Breast epithelium (tissue), 4 donors: ENCODE measurements around the gene GALNT7. TPM values are rescaled to one million over a fixed set of nuclear protein-coding genes. Genes with fewer than 3 reads are reported as not detected.
A peak's percentile ranks its signal among the peaks of the same experiment; 100 is the strongest.

ENCODE experiments used
- DNase-seq, 2 donors: peaks; one replicate each; pipeline ENCODE4 v3.0.0-alpha.2; 2019; ENCODE audit warnings: low spot score in 2 of 2
- H3K27ac ChIP-seq, 2 donors: fragments of 200-600 bp; sonication (generic) in 1 of 2; one replicate each; pipeline ENCODE4 v1.5.1; 2016 to 2019; ENCODE audit warnings: mild to moderate bottlenecking in 1 of 2
- H3K27me3 ChIP-seq, 2 donors: fragments of 200-600 bp; sonication (generic) in 1 of 2; one replicate each; pipeline versions ENCODE4 v1.5.1 to v1.6.0; 2017 to 2019; ENCODE audit warnings: control low read depth in 1 of 2, mild to moderate bottlenecking in 1 of 2
- H3K36me3 ChIP-seq: fragments of 200-600 bp; one replicate; pipeline ENCODE4 v1.5.1; 2019
- H3K4me1 ChIP-seq, 2 donors: fragments of 200-600 bp; sonication (generic); one replicate each; pipeline ENCODE4 v1.5.1; 2016 to 2019; ENCODE audit warnings: control low read depth in 1 of 2
- H3K4me3 ChIP-seq, 3 donors: fragments of 200-600 bp; sonication (generic); 1 replicate in 2 of 3; 2 replicates in 1 of 3; pipeline ENCODE4 v1.5.1; 2016 to 2019; ENCODE audit warnings: mild to moderate bottlenecking in 3 of 3, moderate library complexity in 2 of 3
- H3K9me3 ChIP-seq, 2 donors: fragments of 200-600 bp; sonication (generic) in 1 of 2; one replicate each; pipeline ENCODE4 v1.5.1; 2016 to 2019; ENCODE audit warnings: control low read depth in 1 of 2
- POLR2A ChIP-seq: fragments of 450-650 bp; IDR thresholded peaks from one replicate; pipeline ENCODE4 v1.6.1; 2016; ENCODE audit warnings: antibody characterized with exemption, mild to moderate bottlenecking, moderate library complexity
- POLR2AphosphoS5 ChIP-seq, 3 donors: sonication (generic); formaldehyde crosslinking; IDR thresholded peaks; one replicate each; pipeline ENCODE4 v1.6.1; 2017; ENCODE audit warnings: antibody characterized with exemption in 3 of 3
- intact Hi-C: fragments of 100-400 bp; cut with DNase I; formaldehyde crosslinking; loops from one replicate; pipeline ENCODE4 v1.15.1; 2023; ENCODE audit warnings: low total_unique reads
- total RNA-seq, 3 donors: library from RNA; depleted of rRNA; stranded (reverse); fragments of >200 nt; gene quantifications; one replicate each; pipeline ENCODE4 v1.1.0, GENCODE V29; 2016
- TF ChIP-seq, protein P1 (sequence below), 3 donors: fragments of 450-650 bp; IDR thresholded peaks; one replicate each; pipeline ENCODE4 v1.5.1; 2016 to 2017; ENCODE audit warnings: antibody characterized with exemption in 3 of 3, mild to moderate bottlenecking in 3 of 3, moderate library complexity in 3 of 3

The GALNT7 gene
- total RNA-seq, 3 donors from 2014 or later: 10.7 to 67.2 (median 52.2) TPM

GRCh38 chr4:173165706-173166105 lies 2.9 kb upstream of the GALNT7 start:
- Histone ChIP-seq H3K9me3 (no peaks in the 10 kb centered on the region), H3K27me3 (no peaks in the 10 kb centered on the region), H3K4me1 (peaks cover 0 to 5% of the 10 kb centered on the region in 2 donors), H3K4me3 (no peak overlapping the region), H3K36me3 (no peaks in the 10 kb centered on the region), H3K27ac (no peak overlapping the region)
- no peak for TF ChIP-seq POLR2A
- TF ChIP-seq, protein P1, sequence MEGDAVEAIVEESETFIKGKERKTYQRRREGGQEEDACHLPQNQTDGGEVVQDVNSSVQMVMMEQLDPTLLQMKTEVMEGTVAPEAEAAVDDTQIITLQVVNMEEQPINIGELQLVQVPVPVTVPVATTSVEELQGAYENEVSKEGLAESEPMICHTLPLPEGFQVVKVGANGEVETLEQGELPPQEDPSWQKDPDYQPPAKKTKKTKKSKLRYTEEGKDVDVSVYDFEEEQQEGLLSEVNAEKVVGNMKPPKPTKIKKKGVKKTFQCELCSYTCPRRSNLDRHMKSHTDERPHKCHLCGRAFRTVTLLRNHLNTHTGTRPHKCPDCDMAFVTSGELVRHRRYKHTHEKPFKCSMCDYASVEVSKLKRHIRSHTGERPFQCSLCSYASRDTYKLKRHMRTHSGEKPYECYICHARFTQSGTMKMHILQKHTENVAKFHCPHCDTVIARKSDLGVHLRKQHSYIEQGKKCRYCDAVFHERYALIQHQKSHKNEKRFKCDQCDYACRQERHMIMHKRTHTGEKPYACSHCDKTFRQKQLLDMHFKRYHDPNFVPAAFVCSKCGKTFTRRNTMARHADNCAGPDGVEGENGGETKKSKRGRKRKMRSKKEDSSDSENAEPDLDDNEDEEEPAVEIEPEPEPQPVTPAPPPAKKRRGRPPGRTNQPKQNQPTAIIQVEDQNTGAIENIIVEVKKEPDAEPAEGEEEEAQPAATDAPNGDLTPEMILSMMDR (IDR thresholded peaks at IDR 0.05): no peak
- no peak for TF ChIP-seq POLR2AphosphoS5 (IDR thresholded peaks at IDR 0.05)
- no peak for DNase-seq
- intact Hi-C loops: no loop called here

DNA sequence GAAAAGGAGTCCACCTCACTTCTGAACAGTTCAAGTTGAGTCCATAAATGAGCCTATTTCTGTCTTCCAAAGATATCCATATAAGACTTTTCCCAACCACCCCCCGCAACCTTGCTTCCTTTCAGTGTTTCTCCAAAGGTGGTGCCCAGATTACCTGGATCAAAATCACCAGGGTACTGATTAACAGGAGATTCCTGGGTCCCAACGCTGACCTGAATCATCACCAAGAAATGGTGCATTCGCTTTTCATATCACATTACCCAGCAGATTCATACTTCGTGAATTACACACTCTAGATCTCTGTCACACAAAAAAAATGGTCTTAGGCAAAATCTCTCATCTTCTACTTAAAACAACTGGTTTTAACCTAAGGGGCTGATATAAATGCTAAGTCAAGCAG lies 2.1 kb upstream of the GALNT7 start:
- DNase-seq: no peak
- Histone ChIP-seq H3K36me3 (no peaks in the 10 kb centered on the region), H3K27me3 (no peaks in the 10 kb centered on the region), H3K27ac (no peak overlapping the region), H3K9me3 (no peaks in the 10 kb centered on the region), H3K4me3 (no peak overlapping the region), H3K4me1 (peaks cover 0 to 8% of the 10 kb centered on the region in 2 donors)
- intact Hi-C loops: no loop called here
- TF ChIP-seq, protein P1 (IDR thresholded peaks at IDR 0.05): no peak
- TF ChIP-seq POLR2A: no peak
- no peak for TF ChIP-seq POLR2AphosphoS5 (IDR thresholded peaks at IDR 0.05)

- intact Hi-C loops: no loop called here
- H3K27ac ChIP-seq: peak overlapping the region; percentile 92 to 97
These were observed 734 bp upstream of the GALNT7 start for GRCh38 chr4:173167758-173168395.

DNA sequence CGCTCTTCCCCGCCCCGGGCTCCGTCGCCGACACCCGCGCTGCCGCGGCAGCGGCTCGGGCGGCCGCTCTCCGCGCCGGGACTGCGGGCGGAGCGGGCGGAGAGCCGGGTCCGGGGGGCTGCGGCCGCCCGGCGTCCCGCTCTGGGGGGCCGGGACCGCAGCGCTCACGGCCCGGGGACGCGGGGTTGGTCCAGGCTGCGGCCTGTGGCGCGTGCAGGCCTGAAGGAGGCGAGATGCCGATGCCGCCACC lies 492 bp downstream of the GALNT7 start:
- no peak for DNase-seq
- Histone ChIP-seq H3K4me1 (peaks cover 0 to 8% of the 10 kb centered on the region in 2 donors), H3K4me3 (peak overlapping the region; percentile 86 to 96 (median 88)), H3K27ac (peak overlapping the region; percentile 92 to 97), H3K27me3 (no peaks in the 10 kb centered on the region), H3K36me3 (no peaks in the 10 kb centered on the region), H3K9me3 (no peaks in the 10 kb centered on the region)
- intact Hi-C loops: no loop called here
- TF ChIP-seq, protein P1 (IDR thresholded peaks at IDR 0.05): no peak
- no peak for TF ChIP-seq POLR2AphosphoS5 (IDR thresholded peaks at IDR 0.05)
- no peak for TF ChIP-seq POLR2A

More at GRCh38 chr4:173167758-173168395, 734 bp upstream of the GALNT7 start:
- TF ChIP-seq POLR2AphosphoS5 (IDR thresholded peaks at IDR 0.05) (no peak), POLR2A (no peak)
- TF ChIP-seq, protein P1 (IDR thresholded peaks at IDR 0.05): no peak
- H3K9me3 ChIP-seq: no peaks in the 10 kb centered on the region
- no peak for DNase-seq
- H3K4me1 ChIP-seq: peaks cover 0 to 8% of the 10 kb centered on the region in 2 donors
- H3K36me3 ChIP-seq: no peaks in the 10 kb centered on the region
- peak overlapping the region; percentile 86 to 96 (median 88) for H3K4me3 ChIP-seq
- no peaks in the 10 kb centered on the region for H3K27me3 ChIP-seq

DNA sequence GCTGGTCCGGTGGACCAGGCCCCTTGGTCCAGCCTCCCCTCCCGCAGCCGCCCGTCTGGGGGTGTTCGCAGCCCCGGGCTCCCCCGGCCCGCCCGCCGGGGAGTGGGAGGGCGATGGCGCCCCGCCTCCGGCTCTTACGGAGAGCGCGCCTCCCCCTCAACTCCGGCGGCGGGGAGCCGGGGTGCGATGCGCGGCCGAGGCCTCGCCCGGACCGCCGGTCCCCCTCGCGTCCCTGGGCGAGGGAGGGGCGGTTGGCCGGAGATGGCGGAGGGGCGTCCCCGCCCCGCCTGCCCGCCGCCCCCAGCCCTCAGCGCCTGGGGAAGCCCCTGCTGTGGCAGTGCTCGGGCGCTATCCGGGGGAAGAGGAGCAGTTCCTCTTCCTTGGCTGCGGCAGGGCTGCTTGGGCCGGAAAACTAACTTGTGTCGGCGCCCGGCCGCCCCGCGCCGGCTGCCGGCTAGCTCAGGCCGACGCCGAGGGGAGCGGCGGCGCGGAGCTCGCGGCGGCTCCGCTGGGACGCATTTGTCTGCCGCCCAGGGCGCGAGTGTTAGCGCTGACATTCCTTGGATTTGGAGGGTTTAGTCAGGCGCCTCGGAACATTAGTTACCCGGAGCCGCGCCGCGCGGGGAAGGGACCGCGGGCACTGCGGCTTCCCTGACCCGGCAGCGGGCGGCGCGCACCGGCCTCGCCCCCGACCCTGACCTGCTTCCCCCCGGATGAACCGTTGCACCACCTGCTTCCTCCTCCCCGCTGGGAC lies 994 bp downstream of the GALNT7 start:
- TF ChIP-seq POLR2A: no peak
- peak in 1 of 3 donors; percentile 36 for TF ChIP-seq POLR2AphosphoS5 (IDR thresholded peaks at IDR 0.05)
- TF ChIP-seq, protein P1 (IDR thresholded peaks at IDR 0.05): peak in 1 of 3 donors; percentile 11
- Histone ChIP-seq H3K4me1 (peaks cover 0 to 8% of the 10 kb centered on the region in 2 donors), H3K27ac (peak overlapping the region; percentile 92 to 97), H3K4me3 (peak overlapping the region; percentile 86 to 96 (median 88)), H3K36me3 (no peaks in the 10 kb centered on the region), H3K9me3 (no peaks in the 10 kb centered on the region), H3K27me3 (no peaks in the 10 kb centered on the region)
- intact Hi-C loops: no loop called here
- DNase-seq: peak; percentile 22 to 54
